Vagina (tissue), 2 donors: ENCODE measurements around the gene MTHFSD.

Source experiments
- CTCF ChIP-seq, 3 experiments: fragments of 450-650 bp in 2 of 3; fragments of 200-600 bp in 1 of 3; sonication (generic) in 1 of 3; IDR thresholded peaks; one replicate each; pipeline ENCODE4 v1.5.1; 2017 to 2019; ENCODE audit warnings: antibody characterized with exemption in 3 of 3, mild to moderate bottlenecking in 2 of 3, moderate library complexity in 2 of 3
- POLR2A ChIP-seq, 2 donors: fragments of 450-650 bp; IDR thresholded peaks; one replicate each; pipeline ENCODE4 v1.6.1; 2017; ENCODE audit warnings: antibody characterized with exemption in 2 of 2, mild to moderate bottlenecking in 2 of 2, moderate library complexity in 2 of 2

GRCh38 chr16:86565181-86565631 lies 10.2 kb upstream of the MTHFSD start:
- no peak for TF ChIP-seq POLR2A (IDR thresholded peaks at IDR 0.05)
- TF ChIP-seq CTCF (IDR thresholded peaks at IDR 0.05): no peak
